ENCODE measurements around the gene RAB8B. TPM values are rescaled to one million over a fixed set of nuclear protein-coding genes. Genes with fewer than 3 reads are reported as not detected.

The RAB8B gene
- polyA plus RNA-seq, 1 donor = 15.1 TPM

Other genes with a start within 250 kb of the RAB8B start
- gene TPM1, start 146.9 kb upstream of the RAB8B start, polyA plus RNA-seq (ENCODE audit: insufficient read length) = 6,185 TPM
- 15.2 TPM for gene LACTB, start 67.7 kb upstream of the RAB8B start, polyA plus RNA-seq (ENCODE audit: insufficient read length)
- 50.1 TPM for gene RPS27L, start 32.1 kb upstream of the RAB8B start, polyA plus RNA-seq (ENCODE audit: insufficient read length)
- gene APH1B, start 88.0 kb downstream of the RAB8B start, polyA plus RNA-seq (ENCODE audit: insufficient read length) = 11.6 TPM
- 0.83 TPM for gene CA12, start 192.2 kb downstream of the RAB8B start, polyA plus RNA-seq (ENCODE audit: insufficient read length)

Measured in hindlimb muscle (tissue), 1 donor.